HL-60 (cell line): ENCODE results near the gene KIF3A.

Experiments
- CTCF ChIP-seq: IDR thresholded peaks from one replicate; pipeline ENCODE4 v1.5.1; 2011; ENCODE audit warnings: low read length, control low read depth, inconsistent platforms; ENCODE audit not compliant: insufficient read depth
- GABPA ChIP-seq: IDR thresholded peaks from 2 replicates; pipeline ENCODE4 v1.6.1; 2012; ENCODE audit warnings: low read depth
- POLR2AphosphoS5 ChIP-seq: IDR thresholded peaks from 2 replicates; pipeline ENCODE4 v1.6.1; 2012; ENCODE audit warnings: low read depth
- REST ChIP-seq: IDR thresholded peaks from 2 replicates; pipeline ENCODE4 v1.6.1; 2012; ENCODE audit warnings: low read depth; ENCODE audit not compliant: insufficient replicate concordance
- SPI1 ChIP-seq: IDR thresholded peaks from 2 replicates; pipeline ENCODE4 v1.6.1; 2012; ENCODE audit warnings: low read depth, mild to moderate bottlenecking, borderline replicate concordance

GRCh38 chr5:132771503-132771998 is 34.2 kb upstream of the KIF3A start:
- TF ChIP-seq CTCF (no peak), POLR2AphosphoS5 (no peak), REST (no peak), SPI1 (no peak), GABPA (no peak)
